HG03139 (cell line): ENCODE results near the gene EAPP.
"Not testable (repeated sequence)": the region's sequence is repeated elsewhere in the genome, so short reads cannot be mapped to it uniquely, and the experiment has no call there.

ENCODE experiments used
- ATAC-seq: cut with Tn5 transposase; IDR thresholded peaks from one replicate; pipeline ENCODE4 v1.9.1; 2021; ENCODE audit not compliant: unreplicated experiment

The EAPP gene

GRCh38 chr14:34538871-34539406 lies 562 bp downstream of the EAPP start:
- no peak for ATAC-seq

- not testable (repeated sequence) for ATAC-seq
Measured at GRCh38 chr14:34538096-34538495, 1.4 kb downstream of the EAPP start.

- ATAC-seq: no peak
Measured at GRCh38 chr14:34537677-34538009, 1.9 kb downstream of the EAPP start.

- ATAC-seq: no peak
Measured at GRCh38 chr14:34536951-34537676, 2.4 kb downstream of the EAPP start.

- ATAC-seq: no peak
Measured at GRCh38 chr14:34527591-34527990, 11.9 kb downstream of the EAPP start.

GRCh38 chr14:34524216-34524615 lies 15.3 kb downstream of the EAPP start:
- not testable (repeated sequence) for ATAC-seq

GRCh38 chr14:34522496-34522895 lies 17.0 kb downstream of the EAPP start:
- no peak for ATAC-seq

GRCh38 chr14:34521071-34521470 lies 18.4 kb downstream of the EAPP start:
- not testable (repeated sequence) for ATAC-seq

- not testable (repeated sequence) for ATAC-seq
Measured at GRCh38 chr14:34520304-34520970, 19.1 kb downstream of the EAPP start.

GRCh38 chr14:34507884-34508283 lies 31.6 kb downstream of the EAPP start:
- ATAC-seq: no peak

- no peak for ATAC-seq
Measured at GRCh38 chr14:34507459-34507858, 32.0 kb downstream of the EAPP start.

- ATAC-seq: not testable (repeated sequence)
Measured at GRCh38 chr14:34505124-34505491, 34.4 kb downstream of the EAPP start.

GRCh38 chr14:34504027-34504426 lies 35.5 kb downstream of the EAPP start:
- ATAC-seq: not testable (repeated sequence)

- ATAC-seq: no peak
Measured at GRCh38 chr14:34502545-34503225, 36.8 kb downstream of the EAPP start.

- no peak for ATAC-seq
Measured at GRCh38 chr14:34502001-34502400, 37.5 kb downstream of the EAPP start.

- no peak for ATAC-seq
Measured at GRCh38 chr14:34501004-34501580, 38.4 kb downstream of the EAPP start.

- no peak for ATAC-seq
Measured at GRCh38 chr14:34498684-34499412, 40.7 kb downstream of the EAPP start.

GRCh38 chr14:34496679-34497513 lies 42.6 kb downstream of the EAPP start:
- no peak for ATAC-seq

- ATAC-seq: no peak
Measured at GRCh38 chr14:34496007-34496678, 43.4 kb downstream of the EAPP start.
